Measurements from ENCODE around the gene RAB4B. TPM values are rescaled to one million over a fixed set of nuclear protein-coding genes. Genes with fewer than 3 reads are reported as not detected.

Gene RAB4B
- total and polyA plus RNA-seq, 12 donors = 25.8 to 135 (median 68.2) TPM

DNA sequence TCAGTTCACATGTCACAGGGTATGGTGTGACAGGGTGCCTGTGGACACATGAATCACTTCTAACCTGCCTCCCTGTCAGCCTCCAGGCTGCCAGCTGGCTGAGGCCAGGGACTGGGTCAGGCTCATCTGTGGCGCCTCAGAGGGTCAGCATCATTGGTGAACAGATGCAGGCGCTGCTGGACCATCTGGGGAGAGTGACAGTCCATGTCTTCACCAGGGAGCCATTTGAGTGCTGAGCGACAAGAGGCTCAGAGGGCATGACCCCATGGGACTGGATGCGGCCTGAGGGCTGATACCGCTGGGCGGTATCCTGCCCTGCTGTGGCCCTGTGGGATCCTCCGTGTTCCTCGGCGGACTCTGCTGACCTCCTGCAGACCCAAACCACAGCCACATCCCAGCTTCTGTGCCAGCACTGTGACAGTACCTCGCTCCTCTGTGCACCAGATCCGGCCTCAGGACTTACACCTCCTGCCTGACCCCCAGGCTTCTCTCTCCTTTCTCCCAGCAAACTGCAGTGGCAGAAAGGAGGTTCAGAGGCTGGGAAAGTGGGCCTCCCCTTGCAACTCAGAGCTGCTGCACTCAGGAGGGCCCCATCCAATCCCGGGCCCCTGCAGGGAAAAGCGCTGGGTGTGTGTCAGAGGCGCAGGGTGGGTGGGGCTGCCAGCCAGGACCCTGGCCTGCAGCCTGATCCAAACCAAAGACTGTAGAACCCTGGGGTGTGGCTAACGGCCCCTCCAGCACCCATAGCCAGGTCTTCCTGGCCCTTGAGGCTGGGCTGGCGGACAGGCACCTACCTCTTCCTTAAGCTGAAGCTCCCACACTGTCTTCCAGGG lies 38.0 kb upstream of the RAB4B start:
- no peak for TF ChIP-seq POLR2A (IDR thresholded peaks at IDR 0.05)
- TF ChIP-seq, protein P1, sequence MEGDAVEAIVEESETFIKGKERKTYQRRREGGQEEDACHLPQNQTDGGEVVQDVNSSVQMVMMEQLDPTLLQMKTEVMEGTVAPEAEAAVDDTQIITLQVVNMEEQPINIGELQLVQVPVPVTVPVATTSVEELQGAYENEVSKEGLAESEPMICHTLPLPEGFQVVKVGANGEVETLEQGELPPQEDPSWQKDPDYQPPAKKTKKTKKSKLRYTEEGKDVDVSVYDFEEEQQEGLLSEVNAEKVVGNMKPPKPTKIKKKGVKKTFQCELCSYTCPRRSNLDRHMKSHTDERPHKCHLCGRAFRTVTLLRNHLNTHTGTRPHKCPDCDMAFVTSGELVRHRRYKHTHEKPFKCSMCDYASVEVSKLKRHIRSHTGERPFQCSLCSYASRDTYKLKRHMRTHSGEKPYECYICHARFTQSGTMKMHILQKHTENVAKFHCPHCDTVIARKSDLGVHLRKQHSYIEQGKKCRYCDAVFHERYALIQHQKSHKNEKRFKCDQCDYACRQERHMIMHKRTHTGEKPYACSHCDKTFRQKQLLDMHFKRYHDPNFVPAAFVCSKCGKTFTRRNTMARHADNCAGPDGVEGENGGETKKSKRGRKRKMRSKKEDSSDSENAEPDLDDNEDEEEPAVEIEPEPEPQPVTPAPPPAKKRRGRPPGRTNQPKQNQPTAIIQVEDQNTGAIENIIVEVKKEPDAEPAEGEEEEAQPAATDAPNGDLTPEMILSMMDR (IDR thresholded peaks at IDR 0.05) = no peak
- no peak overlapping the region for H3K4me3 ChIP-seq
- WGBS, 4 donors = 73 to 93% (median 81%) methylated on average over 5 to 16 of the region's 16 CpGs
- H3K27ac ChIP-seq = no peak overlapping the region
- peaks cover 0 to 56% of the 10 kb centered on the region in 2 donors for H3K36me3 ChIP-seq (replicated peaks in 1 of 2)
- DNase-seq = no peak
- intact Hi-C loops (cut with DNase I) = no loop called here
- H3K4me1 ChIP-seq (replicated peaks in 1 of 2) = peaks cover 0 to 4% of the 10 kb centered on the region in 2 donors
- H3K27me3 ChIP-seq = no peaks in the 10 kb centered on the region
- H3K9me3 ChIP-seq (replicated peaks in 1 of 3) = no peaks in the 10 kb centered on the region

DNA sequence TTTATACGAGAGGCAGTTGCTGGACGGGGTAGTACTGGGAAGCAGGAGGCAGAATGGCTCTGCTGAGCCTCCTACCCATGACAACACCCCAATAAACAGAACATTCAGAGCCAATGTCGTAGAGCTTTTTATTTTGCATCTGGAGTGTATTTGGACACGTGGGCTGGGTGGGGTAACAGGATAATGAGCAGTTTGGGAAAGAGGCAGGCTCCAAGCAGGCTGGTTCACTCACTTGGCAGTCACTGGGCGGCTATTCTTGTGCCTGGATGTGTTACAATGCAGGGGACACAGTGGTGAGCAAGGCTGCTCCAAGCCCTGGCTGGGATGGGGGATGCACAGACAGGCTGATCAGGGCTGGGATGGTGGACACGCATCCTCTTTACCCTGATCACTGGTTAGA lies 37.3 kb upstream of the RAB4B start:
- Histone ChIP-seq H3K9me3 (replicated peaks in 1 of 3) (no peaks in the 10 kb centered on the region), H3K36me3 (replicated peaks in 1 of 2) (peaks cover 0 to 49% of the 10 kb centered on the region in 2 donors), H3K27ac (peak overlapping the region in 1 of 5 donors; percentile 3), H3K4me3 (no peak overlapping the region), H3K4me1 (replicated peaks in 1 of 2) (peaks cover 0 to 10% of the 10 kb centered on the region in 2 donors), H3K27me3 (no peaks in the 10 kb centered on the region)
- no peak for DNase-seq
- TF ChIP-seq, protein P1 (IDR thresholded peaks at IDR 0.05) = no peak
- TF ChIP-seq POLR2A (IDR thresholded peaks at IDR 0.05) = no peak
- 70 to 90% (median 87%) methylated on average over 5 to 6 of the region's 6 CpGs for WGBS, 4 donors
- intact Hi-C loops (cut with DNase I) = no loop called here

DNA sequence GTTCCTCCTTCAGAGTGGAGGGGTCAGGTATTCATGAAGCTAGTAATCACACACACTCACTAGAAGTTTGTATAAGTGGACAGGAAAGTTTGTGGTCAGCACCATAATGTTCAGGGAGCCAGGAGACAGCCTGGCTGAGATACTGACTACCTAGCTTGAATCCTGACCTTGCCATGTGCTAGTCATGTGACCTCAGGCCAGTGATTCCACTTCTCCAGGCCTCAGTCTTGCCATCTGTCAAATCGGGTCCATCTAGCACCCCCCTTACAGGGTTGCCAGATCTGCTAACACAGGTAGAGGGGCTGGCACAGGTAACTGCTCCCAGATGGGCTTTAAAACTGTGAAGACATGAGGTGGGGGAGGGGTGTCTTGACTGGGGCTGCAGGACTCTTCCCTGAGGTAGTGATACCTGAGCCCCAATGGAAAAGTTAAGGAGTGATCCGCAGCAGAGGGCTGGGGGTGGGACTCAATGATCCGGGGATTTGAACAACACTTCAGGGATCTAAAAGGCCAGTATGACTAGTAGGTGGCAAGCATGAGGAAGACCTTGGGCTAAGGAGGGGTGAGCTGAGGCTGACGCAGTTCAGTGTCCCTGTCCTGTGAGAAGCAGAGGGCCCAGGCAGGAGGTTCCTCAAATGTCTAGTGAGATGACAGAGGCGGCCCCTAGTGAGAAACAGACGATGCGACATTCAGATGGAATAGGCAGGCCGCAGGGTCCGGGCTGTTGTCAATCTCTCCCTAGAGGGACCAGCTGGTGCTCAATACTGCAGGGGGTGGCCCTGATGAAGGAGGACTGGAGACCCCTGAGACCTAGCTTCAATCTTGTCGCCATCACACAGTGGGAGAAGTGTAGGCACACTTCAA lies 36.3 kb upstream of the RAB4B start:
- Histone ChIP-seq H3K4me3 (no peak overlapping the region), H3K27me3 (no peaks in the 10 kb centered on the region), H3K4me1 (replicated peaks in 1 of 2) (peaks cover 0 to 12% of the 10 kb centered on the region in 2 donors), H3K36me3 (replicated peaks in 1 of 2) (peaks cover 0 to 40% of the 10 kb centered on the region in 2 donors), H3K27ac (peak overlapping the region in 1 of 5 donors; percentile 55), H3K9me3 (replicated peaks in 1 of 3) (no peaks in the 10 kb centered on the region)
- peak in 2 of 7 donors; percentile 43 to 62 for DNase-seq
- WGBS, 4 donors = 73 to 83% (median 77%) methylated on average over 9 to 10 of the region's 10 CpGs
- intact Hi-C loops (cut with DNase I) = no loop called here
- TF ChIP-seq, protein P1 (IDR thresholded peaks at IDR 0.05) = no peak
- TF ChIP-seq POLR2A (IDR thresholded peaks at IDR 0.05) = no peak

DNA sequence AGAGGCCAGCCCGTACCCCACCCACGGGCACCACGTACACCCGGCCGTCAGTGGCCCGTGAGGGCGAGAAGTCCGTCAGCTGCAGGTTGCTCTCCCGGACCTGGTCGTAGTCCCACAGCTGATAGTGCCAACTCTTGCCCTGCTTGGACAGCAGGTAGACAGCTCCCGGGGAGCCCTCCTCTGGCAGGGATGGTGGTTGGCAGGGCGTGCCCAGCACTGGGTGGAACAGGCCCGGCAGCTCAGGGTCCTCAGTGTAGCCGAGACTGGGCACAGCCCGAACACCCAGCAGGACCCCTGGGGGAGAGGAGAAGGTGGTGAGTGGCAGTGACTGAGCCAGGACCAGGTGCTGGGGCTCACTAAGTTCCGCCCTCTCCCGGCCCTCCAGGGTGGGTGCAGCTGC lies 35.6 kb upstream of the RAB4B start:
- no peaks in the 10 kb centered on the region for H3K27me3 ChIP-seq
- WGBS, 4 donors = 87 to 95% (median 89%) methylated on average over 7 to 17 of the region's 17 CpGs; no CpG with 5 or more reads in 1 of the 4 donors
- intact Hi-C loops (cut with DNase I) = no loop called here

More for the DNA sequence above, 35.6 kb upstream of the RAB4B start:
- Histone ChIP-seq H3K4me3 (no peak overlapping the region), H3K27ac (no peak overlapping the region), H3K9me3 (replicated peaks in 1 of 3) (no peaks in the 10 kb centered on the region), H3K4me1 (replicated peaks in 1 of 2) (peaks cover 0 to 12% of the 10 kb centered on the region in 2 donors), H3K36me3 (replicated peaks in 1 of 2) (peaks cover 0 to 33% of the 10 kb centered on the region in 2 donors)
- TF ChIP-seq POLR2A (IDR thresholded peaks at IDR 0.05) = no peak
- TF ChIP-seq, protein P1 (IDR thresholded peaks at IDR 0.05) = no peak
- DNase-seq = peak in 1 of 7 donors; percentile 11

All from adrenal gland (tissue), 12 donors.